WTC11 (cell line): ENCODE data around the gene NDRG4.

Experiments
- CREB1 ChIP-seq: sonication (generic); formaldehyde crosslinking; IDR thresholded peaks from 2 replicates; pipeline ENCODE4 v1.8.0; 2023; ENCODE audit warnings: mild to moderate bottlenecking, missing genetic modification reagents
- CTCF ChIP-seq: fragments of 200-600 bp; IDR thresholded peaks from 2 replicates; pipeline ENCODE4 v1.8.0; 2022; ENCODE audit warnings: antibody characterized with exemption
- E2F5 ChIP-seq: sonication (generic); formaldehyde crosslinking; IDR thresholded peaks from 2 replicates; pipeline ENCODE4 v1.8.1; 2022; ENCODE audit warnings: mild to moderate bottlenecking, moderate library complexity, missing genetic modification reagents
- ESRRA ChIP-seq: sonication (generic); formaldehyde crosslinking; IDR thresholded peaks from 2 replicates; pipeline ENCODE4 v1.8.1; 2022; ENCODE audit warnings: mild to moderate bottlenecking, missing genetic modification reagents, borderline replicate concordance
- ZBTB43 ChIP-seq: sonication (generic); formaldehyde crosslinking; IDR thresholded peaks from 2 replicates; pipeline ENCODE4 v1.8.1; 2023; ENCODE audit warnings: mild to moderate bottlenecking, missing genetic modification reagents

GRCh38 chr16:58472266-58472665 lies 27.7 kb upstream of the NDRG4 start:
- TF ChIP-seq ZBTB43 (CRISPR knock-in tag): no peak
- no peak for TF ChIP-seq ESRRA (CRISPR knock-in tag)
- no peak for TF ChIP-seq CTCF
- no peak for TF ChIP-seq CREB1 (CRISPR knock-in tag)
- TF ChIP-seq E2F5: no peak
